Kidney (tissue), 14 donors: ENCODE measurements around the gene PLEKHD1. TPM values are rescaled to one million over a fixed set of nuclear protein-coding genes. Genes with fewer than 3 reads are reported as not detected.

Experiments
- DNase-seq, 5 donors: peaks; one replicate each; pipeline ENCODE4 v3.0.0-alpha.2; 2013 to 2020
- FAIRE-seq: peaks from 2 replicates; lab custom pipeline; 2012; peaks lifted over from hg19 to GRCh38; lab: Jason Lieb, UNC
- H3K27ac ChIP-seq, 2 donors: one replicate each; pipeline ENCODE4 v1.7.0; 2013; ENCODE audit warnings: low read depth in 2 of 2, low read length in 2 of 2, inconsistent platforms in 1 of 2
- H3K27me3 ChIP-seq: one replicate; pipeline ENCODE4 v1.7.1; 2013; ENCODE audit warnings: low read length, inconsistent platforms; ENCODE audit not compliant: control insufficient read depth, insufficient read depth
- H3K36me3 ChIP-seq, 3 donors: one replicate each; pipeline versions ENCODE4 v1.7.0 to v1.7.1; 2013; ENCODE audit warnings: low read length in 3 of 3, control low read depth in 1 of 3, inconsistent platforms in 1 of 3; ENCODE audit not compliant: insufficient read depth in 3 of 3, control insufficient read depth in 2 of 3
- H3K4me1 ChIP-seq, 3 donors: one replicate each; pipeline versions ENCODE4 v1.7.0 to v1.7.1; 2013; ENCODE audit warnings: low read length in 3 of 3, inconsistent platforms in 1 of 3, low read depth in 1 of 3; ENCODE audit not compliant: control insufficient read depth in 2 of 3, insufficient read depth in 2 of 3
- H3K4me3 ChIP-seq, 3 donors: one replicate each; pipeline versions ENCODE4 v1.7.0 to v1.8.1; 2013; ENCODE audit warnings: low read length in 3 of 3, control low read depth in 1 of 3, inconsistent platforms in 1 of 3
- H3K9ac ChIP-seq, 3 donors: one replicate each; pipeline versions ENCODE4 v1.7.0 to v1.7.1; 2013; ENCODE audit warnings: low read length in 3 of 3, control low read depth in 1 of 3, inconsistent platforms in 1 of 3
- H3K9me3 ChIP-seq, 3 donors: one replicate each; pipeline versions ENCODE4 v1.7.0 to v1.7.1; 2013; ENCODE audit warnings: low read length in 3 of 3, control low read depth in 1 of 3, inconsistent platforms in 1 of 3; ENCODE audit not compliant: control insufficient read depth in 2 of 3, insufficient read depth in 1 of 3
- CTCF ChIP-seq: IDR thresholded peaks from 3 replicates; pipeline ENCODE4 v1.5.1; 2012; ENCODE audit warnings: mild to moderate bottlenecking, moderate library complexity, borderline replicate concordance; ENCODE audit not compliant: insufficient read depth; ENCODE audit errors: extremely low read depth
- intact Hi-C: fragments of 100-400 bp; cut with DNase I; formaldehyde crosslinking; loops from one replicate; pipeline ENCODE4 v1.11.1; 2022
- polyA plus RNA-seq: library from polyadenylated mRNA; stranded (reverse); fragments of 350-450 nt; fragmentation: Illumina TruSeq; extraction: RNeasy Lipid Tissue Mini Kit (QIAGEN cat#74804); gene quantifications from one replicate; pipeline ENCODE4 v1.2.3, GENCODE V29; 2014; ENCODE audit warnings: low read depth, low replicate concordance; ENCODE audit not compliant: insufficient read depth
- total RNA-seq: library from RNA; stranded (reverse); fragmentation: NEBNext Ultra II Directional; extraction: Animal tissue kit (Norgen Biotek cat#: 25700); gene quantifications from one replicate; pipeline ENCODE4 v1.2.1, GENCODE V29; 2021
- donor health status: control.
- donor health status: control.
- donor health status: control.
- donor health status: control.
- donor health status: control.
- donor health status: DM: yes; HTN: yes; CAD: no.
- donor health status: Normal renal cell carcinoma (clear cell type).

PLEKHD1 gene
- total and polyA plus RNA-seq, 2 donors from 2014 or later = 0.25 to 3.4 TPM

GRCh38 chr14:69487771-69488170 is 3.2 kb downstream of the PLEKHD1 start:
- TF ChIP-seq CTCF = no peak
- Histone ChIP-seq H3K4me1 (peaks cover 0 to 10% (median 0%) of the 10 kb centered on the region in 3 donors), H3K36me3 (no peaks in the 10 kb centered on the region), H3K27ac (no peak overlapping the region), H3K9me3 (no peaks in the 10 kb centered on the region), H3K27me3 (peaks cover 4% of the 10 kb centered on the region), H3K9ac (no peak overlapping the region), H3K4me3 (no peak overlapping the region)
- no peak for FAIRE-seq
- no peak for DNase-seq
- intact Hi-C loops = no loop called here

- TF ChIP-seq CTCF = no peak
- Histone ChIP-seq H3K4me1 (peaks cover 0 to 3% (median 0%) of the 10 kb centered on the region in 3 donors), H3K27me3 (peaks cover 4% of the 10 kb centered on the region), H3K27ac (no peak overlapping the region), H3K36me3 (no peaks in the 10 kb centered on the region), H3K9me3 (no peaks in the 10 kb centered on the region), H3K9ac (no peak overlapping the region), H3K4me3 (no peak overlapping the region)
- DNase-seq (peak in 1 of 5 donors; percentile 15), FAIRE-seq (no peak)
- intact Hi-C loops = no loop called here
Measured at GRCh38 chr14:69489495-69489894, 5.0 kb downstream of the PLEKHD1 start.

GRCh38 chr14:69490219-69490918 is 5.8 kb downstream of the PLEKHD1 start:
- Histone ChIP-seq H3K9ac (no peak overlapping the region), H3K9me3 (no peaks in the 10 kb centered on the region), H3K4me3 (no peak overlapping the region), H3K36me3 (no peaks in the 10 kb centered on the region), H3K4me1 (no peaks in the 10 kb centered on the region), H3K27me3 (no peaks in the 10 kb centered on the region), H3K27ac (no peak overlapping the region)
- TF ChIP-seq CTCF = no peak
- peak in 1 of 5 donors; percentile 5 for DNase-seq
- intact Hi-C loops = no loop called here
- no peak for FAIRE-seq

- H3K9ac ChIP-seq = no peak overlapping the region
Measured at GRCh38 chr14:69491193-69491592, 6.7 kb downstream of the PLEKHD1 start.

More at GRCh38 chr14:69491193-69491592, 6.7 kb downstream of the PLEKHD1 start:
- intact Hi-C loops = no loop called here
- TF ChIP-seq CTCF = no peak
- H3K4me1 ChIP-seq = no peaks in the 10 kb centered on the region
- no peak for DNase-seq
- no peak overlapping the region for H3K4me3 ChIP-seq
- H3K27me3 ChIP-seq = no peaks in the 10 kb centered on the region
- no peaks in the 10 kb centered on the region for H3K9me3 ChIP-seq
- no peak for FAIRE-seq
- H3K36me3 ChIP-seq = no peaks in the 10 kb centered on the region
- H3K27ac ChIP-seq = no peak overlapping the region
